Smooth muscle cell (in vitro differentiated cells): ENCODE results near the gene PDXP. TPM values are rescaled to one million over a fixed set of nuclear protein-coding genes. Genes with fewer than 3 reads are reported as not detected.
A peak's percentile ranks its signal among the peaks of the same experiment; 100 is the strongest.

Source experiments
- DNase-seq: peaks from one replicate; lab custom pipeline; 2025; ENCODE audit not compliant: unreplicated experiment; lab: John Stamatoyannopoulos, UW
- H2AFZ ChIP-seq: fragments of 200-600 bp; sonication (generic); 2 replicates; pipeline ENCODE4 v1.6.0; 2016; ENCODE audit warnings: antibody characterized with exemption, low read depth, mild to moderate bottlenecking
- H3F3A ChIP-seq: fragments of 200-600 bp; sonication (generic); 2 replicates; pipeline ENCODE4 v1.6.0; 2017; ENCODE audit warnings: antibody characterized with exemption, low read depth
- H3K27ac ChIP-seq: fragments of 200-600 bp; sonication (generic); 2 replicates; pipeline ENCODE4 v1.5.1; 2016; ENCODE audit warnings: low read depth, mild to moderate bottlenecking
- H3K27me3 ChIP-seq: fragments of 200-600 bp; sonication (generic); 2 replicates; pipeline ENCODE4 v1.6.1; 2016; ENCODE audit warnings: low read depth, mild to moderate bottlenecking
- H3K36me3 ChIP-seq: fragments of 200-600 bp; sonication (generic); 2 replicates; pipeline ENCODE4 v1.5.1; 2016; ENCODE audit warnings: low read depth
- H3K4me1 ChIP-seq: fragments of 200-600 bp; sonication (generic); 2 replicates; pipeline ENCODE4 v1.5.1; 2016; ENCODE audit warnings: low read depth
- H3K4me2 ChIP-seq: fragments of 200-600 bp; sonication (generic); 2 replicates; pipeline ENCODE4 v1.6.0; 2016; ENCODE audit warnings: mild to moderate bottlenecking
- H3K4me3 ChIP-seq: fragments of 200-600 bp; sonication (generic); 2 replicates; pipeline ENCODE4 v1.5.1; 2016; ENCODE audit warnings: mild to moderate bottlenecking
- H3K79me2 ChIP-seq: fragments of 200-600 bp; sonication (generic); 2 replicates; pipeline ENCODE4 v1.6.0; 2016; ENCODE audit warnings: low read depth, mild to moderate bottlenecking
- H3K9ac ChIP-seq: fragments of 200-600 bp; sonication (generic); 2 replicates; pipeline ENCODE4 v1.6.0; 2016; ENCODE audit warnings: low read depth
- H3K9me3 ChIP-seq: fragments of 200-600 bp; sonication (generic); replicated peaks from 2 replicates; pipeline ENCODE4 v1.5.1; 2016; ENCODE audit warnings: low read depth
- H4K20me1 ChIP-seq: fragments of 200-600 bp; sonication (generic); 2 replicates; pipeline ENCODE4 v1.6.0; 2016; ENCODE audit warnings: low read depth
- CTCF ChIP-seq: fragments of 200-600 bp; sonication (generic); IDR thresholded peaks from 2 replicates; pipeline ENCODE4 v1.5.1; 2017; ENCODE audit warnings: borderline replicate concordance, mild to moderate bottlenecking, antibody characterized with exemption; ENCODE audit not compliant: insufficient read depth, poor library complexity, severe bottlenecking
- WGBS: methylation state at CpG from one replicate; pipeline ENCODE4 v1.1.7; 2016; ENCODE audit warnings: low lambda C conversion rate; 5-methylcytosine and 5-hydroxymethylcytosine counted together
- polyA plus RNA-seq: library from polyadenylated mRNA; unstranded; fragments of >200 nt; fragmentation: Nextera tagmentation; extraction: Ambion mirVana; gene quantifications from 2 replicates; pipeline ENCODE4 v1.2.1, GENCODE V29; 2016
- total RNA-seq: library from RNA; depleted of rRNA; stranded (reverse); fragments of >200 nt; gene quantifications from 2 replicates; pipeline ENCODE4 v1.2.3, GENCODE V29; 2014

The PDXP gene
- total and polyA plus RNA-seq, 2 experiments from 2014 or later: 16.5 to 20.7 TPM

GRCh38 chr22:37639070-37639760 is 19.3 kb upstream of the PDXP start, which contains the start of gene SH3BP1:
TSS of gene SH3BP1 (plus strand) at chr22:37639669. CDS start at chr22:37639788, 119 bp downstream.
- H3K36me3 ChIP-seq: no peaks in the 10 kb centered on the region
- DNase-seq: no peak
- WGBS: 7% methylated on average over 40 of the region's 57 CpGs

GRCh38 chr22:37639771-37640590 is 18.5 kb upstream of the PDXP start:
- Histone ChIP-seq H3K9ac (peak overlapping the region; percentile 79), H3K9me3 (no peaks in the 10 kb centered on the region), H4K20me1 (peaks cover 7% of the 10 kb centered on the region), H3K27ac (peak overlapping the region; percentile 34), H3K4me2 (peak overlapping the region; percentile 94), H3K27me3 (no peaks in the 10 kb centered on the region), H3K4me1 (peaks cover 21% of the 10 kb centered on the region), H3K4me3 (peak overlapping the region; percentile 82), H3K36me3 (no peaks in the 10 kb centered on the region), H3K79me2 (peaks cover 13% of the 10 kb centered on the region), H2AFZ (peak overlapping the region; percentile 66), H3F3A (peaks cover 24% of the 10 kb centered on the region)
- no peak for TF ChIP-seq CTCF
- no peak for DNase-seq
- 8% methylated on average over 15 of the region's 27 CpGs for WGBS

More at GRCh38 chr22:37639070-37639760, 19.3 kb upstream of the PDXP start, which contains the start of gene SH3BP1:
- Histone ChIP-seq H4K20me1 (peaks cover 7% of the 10 kb centered on the region), H2AFZ (peak within 1 kb of the TSS; percentile 66), H3F3A (peaks cover 25% of the 10 kb centered on the region), H3K9me3 (no peaks in the 10 kb centered on the region), H3K27me3 (no peaks in the 10 kb centered on the region), H3K9ac (peak within 1 kb of the TSS; percentile 79), H3K4me2 (peak within 1 kb of the TSS; percentile 94), H3K4me3 (peak within 1 kb of the TSS; percentile 82), H3K79me2 (peaks cover 13% of the 10 kb centered on the region), H3K27ac (peak within 1 kb of the TSS; percentile 34), H3K4me1 (peaks cover 27% of the 10 kb centered on the region)
- TF ChIP-seq CTCF: no peak

- 66% methylated on average over 19 of the region's 24 CpGs for WGBS
- peak overlapping the region; percentile 82 for H3K4me3 ChIP-seq
- no peaks in the 10 kb centered on the region for H3K27me3 ChIP-seq
- peaks cover 13% of the 10 kb centered on the region for H3K79me2 ChIP-seq
- peaks cover 7% of the 10 kb centered on the region for H4K20me1 ChIP-seq
- no peaks in the 10 kb centered on the region for H3K36me3 ChIP-seq
- peak overlapping the region; percentile 79 for H3K9ac ChIP-seq
- TF ChIP-seq CTCF: no peak
- H3F3A ChIP-seq: peaks cover 20% of the 10 kb centered on the region
- no peaks in the 10 kb centered on the region for H3K9me3 ChIP-seq
- H3K27ac ChIP-seq: peak overlapping the region; percentile 34
- H3K4me2 ChIP-seq: peak overlapping the region; percentile 94
- DNase-seq: no peak
- no peak overlapping the region for H2AFZ ChIP-seq
- peaks cover 21% of the 10 kb centered on the region for H3K4me1 ChIP-seq
These were observed 17.6 kb upstream of the PDXP start for GRCh38 chr22:37640591-37641560.
